H1 (cell line): ENCODE data around the gene NDUFB3. TPM values are rescaled to one million over a fixed set of nuclear protein-coding genes. Genes with fewer than 3 reads are reported as not detected.

Experiments used
- CTCF ChIA-PET: fragments of 300-600 bp; sonication (Branson Sonifier 250); formaldehyde crosslinking; loops from one replicate; lab custom pipeline; 2021; ENCODE audit not compliant: partially characterized antibody; lab: Charles Lee
- POLR2A ChIA-PET: fragments of 300-600 bp; sonication (Branson Sonifier 250); formaldehyde crosslinking; loops from one replicate; lab custom pipeline; 2021; ENCODE audit warnings: inconsistent platforms; ENCODE audit not compliant: partially characterized antibody; lab: Charles Lee
- DNase-seq, 2 experiments: peaks; one replicate each; pipeline versions ENCODE4 v3.0.0 to v3.0.0-alpha.2; 2010 to 2022; ENCODE audit warnings: low spot score in 2 of 2, low read depth in 1 of 2, mixed read lengths in 1 of 2
- FAIRE-seq: peaks from 2 replicates; lab custom pipeline; 2011; peaks lifted over from hg19 to GRCh38; lab: Jason Lieb, UNC
- H2AFZ ChIP-seq: 2 replicates; pipeline ENCODE4 v1.8.1; 2012; ENCODE audit warnings: low read length, inconsistent platforms
- H2AK5ac ChIP-seq: 2 replicates; pipeline ENCODE4 v1.6.1; 2013; ENCODE audit warnings: low read depth, low read length
- H2BK120ac ChIP-seq: replicated peaks from 2 replicates; pipeline ENCODE3; 2013; ENCODE audit warnings: low read depth, low read length, inconsistent platforms
- H2BK12ac ChIP-seq: 2 replicates; pipeline ENCODE4 v1.6.1; 2013; ENCODE audit warnings: low read depth, low read length
- H2BK15ac ChIP-seq: 2 replicates; pipeline ENCODE4 v1.6.1; 2013; ENCODE audit warnings: low read length
- H2BK20ac ChIP-seq: 2 replicates; pipeline ENCODE4 v1.6.1; 2013; ENCODE audit warnings: low read length
- H2BK5ac ChIP-seq: 2 replicates; pipeline ENCODE4 v1.6.1; 2013; ENCODE audit warnings: low read depth, low read length
- H3K14ac ChIP-seq: 2 replicates; pipeline ENCODE4 v1.6.1; 2013; ENCODE audit warnings: inconsistent platforms; ENCODE audit not compliant: insufficient read length
- H3K18ac ChIP-seq: 2 replicates; pipeline ENCODE4 v1.6.1; 2013; ENCODE audit warnings: low read length; ENCODE audit errors: extremely low read depth
- H3K23ac ChIP-seq: 2 replicates; pipeline ENCODE4 v1.6.1; 2013; ENCODE audit warnings: inconsistent platforms; ENCODE audit not compliant: insufficient read length
- H3K23me2 ChIP-seq: 2 replicates; pipeline ENCODE4 v1.6.1; 2013; ENCODE audit warnings: low read depth, low read length
- H3K27ac ChIP-seq: 2 replicates; pipeline ENCODE4 v1.6.1; 2011; ENCODE audit warnings: low read depth, low read length, inconsistent platforms
- H3K27me3 ChIP-seq, 4 experiments: replicated peaks in 1 of 4; 1 replicate in 1 of 4; 2 replicates in 3 of 4; pipeline versions ENCODE4 v1.6.1 to v1.8.1; 2011 to 2013; ENCODE audit warnings: low read length in 3 of 4, mild to moderate bottlenecking in 3 of 4, inconsistent platforms in 2 of 4, mixed read lengths in 2 of 4, moderate library complexity in 1 of 4; ENCODE audit not compliant: control insufficient read depth in 3 of 4, insufficient read depth in 3 of 4; ENCODE audit errors: extremely low read depth in 1 of 4
- H3K36me3 ChIP-seq, 4 experiments: 2 replicates each; pipeline versions ENCODE4 v1.6.1 to v1.8.1; 2011 to 2013; ENCODE audit warnings: mild to moderate bottlenecking in 4 of 4, low read length in 3 of 4, moderate library complexity in 2 of 4, control low read depth in 1 of 4, inconsistent platforms in 1 of 4; ENCODE audit not compliant: insufficient read depth in 4 of 4, control insufficient read depth in 2 of 4
- H3K4ac ChIP-seq: replicated peaks from 2 replicates; pipeline ENCODE3; 2013; ENCODE audit warnings: low read length, low read depth, mixed read lengths, inconsistent platforms; ENCODE audit not compliant: insufficient read length
- H3K4me1 ChIP-seq, 4 experiments: replicated peaks in 1 of 4; 1 replicate in 1 of 4; 2 replicates in 3 of 4; pipeline versions ENCODE4 v1.6.1 to v1.8.1; 2011 to 2013; ENCODE audit warnings: low read length in 3 of 4, inconsistent platforms in 2 of 4, mixed read lengths in 1 of 4; ENCODE audit not compliant: insufficient read depth in 4 of 4, control insufficient read depth in 3 of 4
- H3K4me2 ChIP-seq, 2 experiments: 2 replicates each; pipeline versions ENCODE4 v1.6.1 to v1.8.1; 2011 to 2013; ENCODE audit warnings: low read depth in 2 of 2, low read length in 2 of 2, control low read depth in 1 of 2, inconsistent platforms in 1 of 2, mild to moderate bottlenecking in 1 of 2; ENCODE audit not compliant: insufficient read depth in 1 of 2
- H3K4me3 ChIP-seq, 4 experiments: fragments of 200-600, 300-600 bp in 1 of 4; sonication (generic), shearing (Covaris generic), sonication (Bioruptor Twin) in 1 of 4; 2 replicates each; pipeline versions ENCODE4 v1.5.1 to v1.8.1; 2011 to 2016; ENCODE audit warnings: low read length in 4 of 4, low read depth in 3 of 4, control low read depth in 2 of 4, inconsistent platforms in 2 of 4, mild to moderate bottlenecking in 2 of 4, mixed read lengths in 1 of 4, moderate library complexity in 1 of 4; ENCODE audit not compliant: insufficient read depth in 2 of 4; ENCODE audit errors: extremely low read depth in 1 of 4
- H3K56ac ChIP-seq: replicated peaks from 2 replicates; pipeline ENCODE3; 2013; ENCODE audit warnings: low read depth, mild to moderate bottlenecking, mixed read lengths, low read length, inconsistent platforms; ENCODE audit not compliant: insufficient read length
- H3K79me1 ChIP-seq: 2 replicates; pipeline ENCODE4 v1.6.1; 2013; ENCODE audit warnings: low read depth, low read length, control low read depth
- H3K79me2 ChIP-seq, 2 experiments: 2 replicates each; pipeline versions ENCODE4 v1.6.1 to v1.8.1; 2012 to 2013; ENCODE audit warnings: low read length in 2 of 2, mild to moderate bottlenecking in 2 of 2, inconsistent platforms in 1 of 2; ENCODE audit not compliant: insufficient read depth in 2 of 2, control insufficient read depth in 1 of 2
- H3K9ac ChIP-seq, 4 experiments: replicated peaks in 1 of 4; 1 replicate in 1 of 4; 2 replicates in 3 of 4; pipeline versions ENCODE4 v1.6.1 to v1.8.1; 2011 to 2013; ENCODE audit warnings: low read depth in 3 of 4, low read length in 3 of 4, control low read depth in 2 of 4, mild to moderate bottlenecking in 2 of 4, moderate library complexity in 2 of 4, inconsistent platforms in 1 of 4; ENCODE audit errors: extremely low read depth in 1 of 4
- H3K9me3 ChIP-seq, 2 experiments: 2 replicates each; pipeline versions ENCODE4 v1.6.1 to v1.8.1; 2012 to 2013; ENCODE audit warnings: mild to moderate bottlenecking in 2 of 2, moderate library complexity in 2 of 2, control low read depth in 1 of 2, inconsistent platforms in 1 of 2, low read depth in 1 of 2, low read length in 1 of 2, mixed read lengths in 1 of 2; ENCODE audit not compliant: insufficient read depth in 2 of 2
- H4K20me1 ChIP-seq, 2 experiments: replicated peaks in 1 of 2; 2 replicates each; pipeline versions ENCODE3 to v1.8.1; 2011 to 2013; ENCODE audit warnings: inconsistent platforms in 2 of 2, low read length in 2 of 2, mild to moderate bottlenecking in 1 of 2; ENCODE audit not compliant: insufficient read depth in 2 of 2, control insufficient read depth in 1 of 2
- H4K5ac ChIP-seq: 2 replicates; pipeline ENCODE4 v1.6.1; 2013; ENCODE audit warnings: low read length, low read depth, mixed read lengths, inconsistent platforms; ENCODE audit not compliant: insufficient read length
- H4K8ac ChIP-seq: 2 replicates; pipeline ENCODE4 v1.8.0; 2013; ENCODE audit warnings: mild to moderate bottlenecking, moderate library complexity, low read length, inconsistent platforms; ENCODE audit not compliant: insufficient read depth; ENCODE audit errors: extremely low read depth
- H4K91ac ChIP-seq: replicated peaks from 2 replicates; pipeline ENCODE3; 2013; ENCODE audit warnings: low read length, mixed read lengths, inconsistent platforms; ENCODE audit not compliant: insufficient read length
- SIX5 ChIP-seq: IDR thresholded peaks from 2 replicates; pipeline ENCODE4 v1.6.1; 2011; ENCODE audit warnings: mild to moderate bottlenecking, low read depth, low read length
- WGBS, 2 experiments: shearing (Covaris generic) in 1 of 2; methylation state at CpG; one replicate each; pipeline versions ENCODE4 v1.1.6 to v1.1.7; 2013 to 2015; ENCODE audit warnings: low lambda C conversion rate in 2 of 2, mixed read lengths in 2 of 2, inconsistent platforms in 1 of 2, low coverage in 1 of 2, missing lambda C conversion rate in 1 of 2; ENCODE audit not compliant: insufficient replicate concordance in 2 of 2, insufficient coverage in 1 of 2, insufficient read length in 1 of 2; ENCODE audit errors: extremely low coverage in 1 of 2, missing lambda C conversion rate in 1 of 2; 5-methylcytosine and 5-hydroxymethylcytosine counted together
- polyA plus RNA-seq, 7 experiments: library from polyadenylated mRNA; depleted of rRNA in 3 of 7; stranded (reverse) in 5 of 7; unstranded in 2 of 7; fragments of >200 nt in 5 of 7; fragments of 200-250 nt in 2 of 7; gene quantifications; 1 replicate in 5 of 7; 2 replicates in 1 of 7; 4 replicates in 1 of 7; pipeline versions ENCODE4 v1.2.1 to v1.2.3, GENCODE V29; 2011 to 2013; ENCODE audit warnings: missing spikeins in 2 of 7, mixed read lengths in 2 of 7
- total RNA-seq: library from RNA; stranded (reverse); fragmentation: NEBNext Ultra II Directional; extraction: Animal tissue kit (Norgen Biotek cat#: 25700); gene quantifications from 2 replicates; pipeline ENCODE4 v1.2.1, GENCODE V29; 2021

Gene NDUFB3
- total and polyA plus RNA-seq, 2 of the 8 experiments (the other 6 are each of a cell fraction or from before 2014, with no cell fraction given), result 38.2 to 55.3 TPM

DNA sequence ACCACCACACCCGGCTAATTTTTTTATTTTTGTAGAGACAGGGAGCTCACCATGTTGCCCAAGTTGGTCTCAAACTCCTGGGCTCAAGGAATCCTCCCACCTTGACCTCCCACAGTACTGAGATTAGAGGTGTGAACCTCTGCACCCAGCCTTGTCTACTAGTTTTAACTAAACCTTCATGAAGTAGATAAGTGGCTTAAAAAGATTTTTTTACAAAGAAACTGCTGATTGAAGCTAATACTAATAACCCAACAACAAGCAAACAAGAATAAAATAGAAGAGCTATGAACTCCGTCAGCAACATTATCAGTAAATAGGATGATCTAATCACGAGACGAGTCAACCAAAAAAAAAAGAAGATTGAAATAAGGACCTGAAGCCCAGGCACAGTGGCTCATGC lies 18.8 kb downstream of the NDUFB3 start:
- Histone ChIP-seq H3K79me2 (no peaks in the 10 kb centered on the region), H2BK5ac (no peak overlapping the region), H3K9me3 (no peaks in the 10 kb centered on the region), H3K4ac (no peak overlapping the region), H3K4me2 (no peak overlapping the region), H3K56ac (no peak overlapping the region), H2BK12ac (no peak overlapping the region), H3K18ac (no peak overlapping the region), H2BK120ac (no peak overlapping the region), H2AFZ (no peak overlapping the region), H2AK5ac (no peak overlapping the region), H4K20me1 (no peaks in the 10 kb centered on the region), H3K36me3 (no peaks in the 10 kb centered on the region), H3K4me1 (no peaks in the 10 kb centered on the region), H2BK20ac (no peak overlapping the region), H3K14ac (no peak overlapping the region), H3K79me1 (no peaks in the 10 kb centered on the region), H3K27me3 (no peaks in the 10 kb centered on the region), H4K91ac (no peak overlapping the region), H4K5ac (no peak overlapping the region), H3K23ac (no peak overlapping the region), H4K8ac (no peak overlapping the region), H3K9ac (no peak overlapping the region), H3K4me3 (no peak overlapping the region), H2BK15ac (no peak overlapping the region), H3K23me2 (no peaks in the 10 kb centered on the region), H3K27ac (no peak overlapping the region)
- ChIA-PET CTCF (interaction anchor here (0.9 to 1.5 kb wide), 4 partner anchors 10 to 92 kb away, joined by 3 to 4 read pairs (median 4); partner anchors contain the start of gene CASP10), POLR2A (no interaction called here)
- no peak for TF ChIP-seq SIX5
- DNase-seq (no peak), FAIRE-seq (no peak)
- 95% methylated on average over 4 of the region's 4 CpGs; no CpG with 5 or more reads in 1 of the 2 experiments for WGBS, 2 experiments
